Measurements from ENCODE around the gene NUPR2. TPM values are rescaled to one million over a fixed set of nuclear protein-coding genes. Genes with fewer than 3 reads are reported as not detected.
"Not testable (repeated sequence)": the region's sequence is repeated elsewhere in the genome, so short reads cannot be mapped to it uniquely, and the experiment has no call there.

The NUPR2 gene
- total and polyA plus RNA-seq, 7 experiments from 2014 or later = 0.92 to 3.0 (median 1.2) TPM; not detected in 3

DNA sequence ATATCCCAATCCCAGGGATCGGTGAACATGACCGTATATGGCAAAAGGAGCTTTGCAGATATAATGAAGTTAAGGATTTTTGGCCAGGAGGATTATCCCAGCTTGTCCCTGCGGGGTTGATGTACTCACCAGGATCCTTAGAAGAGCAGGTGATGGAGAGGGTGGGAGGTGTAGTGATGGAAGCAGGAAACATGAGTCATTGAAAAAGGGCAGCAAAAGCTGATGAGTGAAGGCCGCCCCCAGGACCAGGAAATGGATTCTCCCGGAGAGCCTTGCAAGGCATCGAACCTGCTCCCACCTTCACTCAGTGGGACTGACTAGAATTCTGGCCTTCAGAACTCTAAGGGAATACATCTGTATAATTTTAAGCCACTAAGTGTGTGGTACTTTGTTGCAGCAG lies 5.2 kb upstream of the NUPR2 start:
- Histone ChIP-seq H3K9me3 (ENCODE audit: control insufficient read depth in 2 of 3, low read length in 3 of 3) (no peaks in the 10 kb centered on the region), H3K36me3 (ENCODE audit: control insufficient read depth in 2 of 3, insufficient read depth in 3 of 3, low read length in 3 of 3) (no peaks in the 10 kb centered on the region), H3K4me3 (ENCODE audit: low read length) (no peak overlapping the region), H3K27me3 (ENCODE audit: control insufficient read depth in 2 of 2, insufficient read depth in 2 of 2, low read length in 2 of 2) (no peaks in the 10 kb centered on the region), H3K27ac (ENCODE audit: low read depth, low read length) (no peak overlapping the region), H3K4me1 (ENCODE audit: control insufficient read depth in 2 of 2, insufficient read depth in 2 of 2, low read length in 2 of 2) (no peaks in the 10 kb centered on the region)
- Mint-ChIP-seq H3K27ac (no peak overlapping the region), H3K4me3 (no peak overlapping the region), H3K27me3 (peaks cover 13 to 27% (median 15%) of the 10 kb centered on the region in 5 donors), H3K4me1 (no peaks in the 10 kb centered on the region), H3K9me3 (no peaks in the 10 kb centered on the region), H3K36me3 (no peaks in the 10 kb centered on the region)
- intact Hi-C loops (cut with micrococcal nuclease) = no loop called here
- CTCF ChIA-PET = no interaction called here
- DNase-seq (no peak), ATAC-seq (no peak)
- POLR2A ChIA-PET = no interaction called here

DNA sequence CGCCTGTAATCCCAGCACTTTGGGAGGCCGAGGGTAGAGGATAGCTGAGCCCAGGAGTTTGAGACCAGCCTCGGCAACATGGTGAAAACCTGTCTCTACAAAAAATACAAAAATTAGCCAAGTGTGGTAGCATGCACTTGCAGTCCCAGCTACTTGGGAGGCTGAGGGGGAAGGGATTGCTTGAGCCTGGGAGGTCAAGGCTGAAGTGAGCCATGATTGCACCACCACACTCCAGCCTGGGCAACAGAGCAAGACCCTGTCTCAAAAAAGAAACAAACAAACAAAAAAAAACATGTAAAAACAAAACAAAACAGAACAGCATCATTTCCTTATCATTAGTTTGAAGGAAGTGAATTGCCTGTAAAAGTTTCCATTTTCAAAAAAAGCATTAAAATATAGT lies 4.0 kb downstream of the NUPR2 start:
- H3K4me3 Mint-ChIP-seq; CTCF ChIA-PET; POLR2A ChIA-PET; H3K4me3 ChIP-seq (ENCODE audit: low read length); H3K9me3 ChIP-seq (ENCODE audit: control insufficient read depth in 2 of 3, low read length in 3 of 3); H3K27ac Mint-ChIP-seq; H3K4me1 Mint-ChIP-seq; H3K27me3 ChIP-seq (ENCODE audit: control insufficient read depth in 2 of 2, insufficient read depth in 2 of 2, low read length in 2 of 2); intact Hi-C loops (cut with micrococcal nuclease); H3K36me3 Mint-ChIP-seq; H3K4me1 ChIP-seq (ENCODE audit: control insufficient read depth in 2 of 2, insufficient read depth in 2 of 2, low read length in 2 of 2); H3K36me3 ChIP-seq (ENCODE audit: control insufficient read depth in 2 of 3, insufficient read depth in 3 of 3, low read length in 3 of 3); H3K9me3 Mint-ChIP-seq; DNase-seq; ATAC-seq; H3K27ac ChIP-seq (ENCODE audit: low read depth, low read length): not testable (repeated sequence)
- peaks cover 6 to 21% (median 10%) of the 10 kb centered on the region in 5 donors for H3K27me3 Mint-ChIP-seq

DNA sequence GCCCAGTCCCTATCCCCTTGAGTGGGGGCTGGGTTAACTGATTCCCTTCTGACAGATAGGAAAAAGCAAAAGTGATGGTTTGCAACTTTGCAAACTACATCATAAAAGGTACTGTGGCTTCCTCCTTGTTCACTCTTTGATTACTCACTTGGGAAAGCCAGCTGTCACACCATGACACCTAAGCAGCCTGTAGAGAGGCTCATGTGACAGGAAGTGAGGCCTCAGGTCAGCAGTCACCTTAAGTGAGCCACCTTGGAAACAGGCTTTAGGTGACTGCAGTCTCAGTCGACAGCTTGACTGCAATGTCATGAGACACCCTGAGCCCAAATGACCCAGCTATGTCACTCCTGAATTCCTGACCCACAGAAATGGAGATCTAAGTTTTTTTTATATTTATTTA lies 5.6 kb downstream of the NUPR2 start:
- Mint-ChIP-seq H3K9me3 (peaks cover 0 to 16% (median 0%) of the 10 kb centered on the region in 11 donors), H3K27ac (no peak overlapping the region), H3K4me1 (peaks cover 14 to 25% (median 19%) of the 10 kb centered on the region in 7 donors), H3K4me3 (no peak overlapping the region), H3K36me3 (peaks cover 0 to 19% (median 6%) of the 10 kb centered on the region in 5 donors), H3K27me3 (peaks cover 0 to 11% (median 0%) of the 10 kb centered on the region in 5 donors)
- no peaks in the 10 kb centered on the region for H3K9me3 ChIP-seq (ENCODE audit: control insufficient read depth in 2 of 3, low read length in 3 of 3)
- ChIA-PET CTCF (no interaction called here), POLR2A (no interaction called here)
- no peak overlapping the region for H3K27ac ChIP-seq (ENCODE audit: low read depth, low read length)
- DNase-seq (no peak), ATAC-seq (no peak)
- peaks cover 0 to 3% (median 0%) of the 10 kb centered on the region in 3 experiments for H3K36me3 ChIP-seq (ENCODE audit: control insufficient read depth in 2 of 3, insufficient read depth in 3 of 3, low read length in 3 of 3)
- H3K27me3 ChIP-seq (ENCODE audit: control insufficient read depth in 2 of 2, insufficient read depth in 2 of 2, low read length in 2 of 2) = no peaks in the 10 kb centered on the region
- no peak overlapping the region for H3K4me3 ChIP-seq (ENCODE audit: low read length)
- intact Hi-C loops (cut with micrococcal nuclease) = no loop called here
- H3K4me1 ChIP-seq (ENCODE audit: control insufficient read depth in 2 of 2, insufficient read depth in 2 of 2, low read length in 2 of 2) = peaks cover 5 to 8% of the 10 kb centered on the region in 2 donors

DNA sequence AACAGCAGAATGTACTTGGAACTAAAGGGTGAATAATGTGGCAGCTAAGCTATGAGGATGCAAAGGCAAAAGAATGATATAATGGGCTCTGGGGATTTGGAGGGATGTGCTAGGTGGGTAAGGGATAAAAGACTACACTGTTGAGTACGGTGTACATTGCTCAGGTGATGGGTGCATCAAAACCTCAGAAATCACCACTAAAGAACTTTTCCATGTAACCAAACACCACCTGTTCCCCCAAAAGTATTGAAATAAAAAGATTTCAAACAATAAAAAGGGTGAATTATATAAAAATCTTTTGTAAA lies 8.3 kb downstream of the NUPR2 start:
- Histone ChIP-seq H3K27me3 (ENCODE audit: control insufficient read depth in 2 of 2, insufficient read depth in 2 of 2, low read length in 2 of 2) (no peaks in the 10 kb centered on the region), H3K36me3 (ENCODE audit: control insufficient read depth in 2 of 3, insufficient read depth in 3 of 3, low read length in 3 of 3) (peaks cover 2 to 17% (median 6%) of the 10 kb centered on the region in 3 experiments), H3K4me3 (ENCODE audit: low read length) (no peak overlapping the region), H3K4me1 (ENCODE audit: control insufficient read depth in 2 of 2, insufficient read depth in 2 of 2, low read length in 2 of 2) (peaks cover 18 to 20% of the 10 kb centered on the region in 2 donors), H3K27ac (ENCODE audit: low read depth, low read length) (no peak overlapping the region), H3K9me3 (ENCODE audit: control insufficient read depth in 2 of 3, low read length in 3 of 3) (no peaks in the 10 kb centered on the region)
- no peak for ATAC-seq
- peak overlapping the region in 9 of 10 donors; percentile 59 to 100 (median 96) for H3K4me3 Mint-ChIP-seq
- peak overlapping the region; percentile 44 to 99 (median 97) for H3K27ac Mint-ChIP-seq
- H3K4me1 Mint-ChIP-seq = peaks cover 19 to 40% (median 33%) of the 10 kb centered on the region in 7 donors
- intact Hi-C loops (cut with micrococcal nuclease) = loop anchor here (2.0 to 5.0 kb wide), 7 partner anchors 33 to 576 kb away; partner anchors contain the start of genes NIPSNAP2 (in 1 of the 2) and VOPP1 (in 1 of the 2)
- H3K36me3 Mint-ChIP-seq = peaks cover 4 to 31% (median 11%) of the 10 kb centered on the region in 5 donors
- ChIA-PET CTCF (no interaction called here), POLR2A (no interaction called here)
- no peak for DNase-seq
- H3K9me3 Mint-ChIP-seq = peaks cover 0 to 16% (median 0%) of the 10 kb centered on the region in 11 donors
- H3K27me3 Mint-ChIP-seq = no peaks in the 10 kb centered on the region

DNA sequence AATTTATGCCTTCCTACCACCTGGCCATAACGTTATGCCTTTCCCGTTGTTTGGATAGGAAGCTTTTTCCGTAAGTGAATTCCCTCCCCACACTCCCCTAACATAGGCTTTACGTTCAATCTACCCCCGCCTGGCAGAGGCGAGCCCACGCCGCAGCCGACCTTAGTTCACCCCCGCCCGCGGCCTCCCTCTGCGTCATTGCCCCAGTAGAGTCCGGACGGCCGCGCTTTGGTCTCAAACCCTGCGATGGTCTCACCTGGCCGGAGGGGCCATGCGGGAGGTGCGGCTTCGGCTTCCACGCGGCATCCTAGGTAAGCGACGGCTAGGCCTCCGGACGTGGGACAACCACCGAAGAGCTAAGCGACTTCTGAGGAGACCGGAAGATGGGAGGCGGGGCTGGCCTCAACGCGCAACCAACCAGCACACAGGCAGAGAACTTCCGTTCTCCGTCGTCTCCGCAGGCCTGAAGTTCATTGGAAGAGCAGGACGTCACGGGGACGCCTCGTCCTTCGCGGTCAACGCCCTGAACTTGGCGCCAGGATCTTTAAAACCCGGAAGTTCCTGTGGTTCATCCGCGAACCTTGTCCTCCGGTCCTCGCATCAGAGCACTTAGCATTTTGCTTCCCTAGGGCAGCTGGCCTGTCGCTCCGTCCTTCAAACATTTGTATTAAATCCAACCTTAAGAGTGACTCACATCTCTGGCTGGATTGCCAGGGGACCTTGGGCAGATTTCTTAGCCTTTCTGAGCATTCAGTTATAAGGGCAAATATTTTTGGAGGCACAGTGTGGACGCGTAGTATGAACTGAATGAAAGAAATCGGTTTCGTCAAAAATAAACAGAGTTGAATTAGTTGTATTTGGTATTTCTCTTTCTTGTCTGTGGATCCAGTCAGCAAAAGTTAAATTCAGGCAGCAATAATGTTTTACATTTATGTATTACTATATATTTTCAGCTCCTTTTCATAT lies 9.8 kb downstream of the NUPR2 start, which contains the start of gene CHCHD2:
CHCHD2 (minus strand) TSS at position 369 of the 966 bp plus-strand sequence; CDS start at position 306, 63 bp downstream.
- POLR2A ChIA-PET = interaction anchor here (0.8 to 2.0 kb wide), 13 partner anchors 9 to 1348 kb away, joined by 3 to 19 read pairs (median 4); partner anchors contain the start of genes CCT6A, LANCL2, NIPSNAP2 and NUPR2
- Histone ChIP-seq H3K27ac (ENCODE audit: low read depth, low read length) (peak within 1 kb of the TSS; percentile 95), H3K9me3 (ENCODE audit: control insufficient read depth in 2 of 3, low read length in 3 of 3) (no peaks in the 10 kb centered on the region), H3K36me3 (ENCODE audit: control insufficient read depth in 2 of 3, insufficient read depth in 3 of 3, low read length in 3 of 3) (peaks cover 5 to 32% (median 20%) of the 10 kb centered on the region in 3 experiments), H3K4me3 (ENCODE audit: low read length) (peak within 1 kb of the TSS; percentile 72), H3K27me3 (ENCODE audit: control insufficient read depth in 2 of 2, insufficient read depth in 2 of 2, low read length in 2 of 2) (no peaks in the 10 kb centered on the region), H3K4me1 (ENCODE audit: control insufficient read depth in 2 of 2, insufficient read depth in 2 of 2, low read length in 2 of 2) (peaks cover 18 to 20% of the 10 kb centered on the region in 2 donors)
- no peaks in the 10 kb centered on the region for H3K27me3 Mint-ChIP-seq
- CTCF ChIA-PET = interaction anchor here (0.6 kb wide), 1 partner anchor 98 kb away, joined by 3 read pairs; no protein-coding TSS in a partner anchor
- intact Hi-C loops (cut with micrococcal nuclease) = loop anchor here (1.0 to 5.0 kb wide), 14 partner anchors 32 to 1347 kb away; partner anchors contain the start of genes CCT6A (in 2 of the 2), MRPS17 (in 2 of the 2), PSPH (in 2 of the 2) and SEC61G (in 2 of the 2)
- DNase-seq (peak; percentile 75 to 96 (median 93)), ATAC-seq (peak; percentile 99)
- H3K4me1 Mint-ChIP-seq = peaks cover 19 to 43% (median 33%) of the 10 kb centered on the region in 7 donors
- peak within 1 kb of the TSS; percentile 97 to 99 (median 98) for H3K27ac Mint-ChIP-seq
- H3K9me3 Mint-ChIP-seq = peaks cover 0 to 16% (median 0%) of the 10 kb centered on the region in 11 donors
- peak within 1 kb of the TSS; percentile 94 to 100 (median 96) for H3K4me3 Mint-ChIP-seq
- peaks cover 4 to 35% (median 11%) of the 10 kb centered on the region in 5 donors for H3K36me3 Mint-ChIP-seq

DNA sequence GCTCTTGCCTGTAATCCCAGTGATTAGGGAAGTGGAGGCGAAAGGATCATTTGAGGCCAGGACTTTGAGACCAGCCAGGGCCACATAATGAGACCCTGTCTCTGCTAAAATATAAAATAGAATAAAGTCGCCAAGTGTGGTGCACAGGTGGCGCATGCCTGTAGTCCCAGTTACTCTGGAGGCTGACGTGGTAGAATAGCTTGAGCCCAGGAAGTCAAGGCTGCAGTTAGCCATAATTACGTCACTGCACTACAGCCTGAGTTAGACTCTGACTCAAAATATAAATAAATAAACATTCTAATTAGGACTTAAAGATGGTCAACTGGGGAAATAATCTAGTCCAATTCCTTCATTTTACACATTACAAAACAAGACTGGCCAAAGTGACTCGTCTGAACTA lies 10.7 kb downstream of the NUPR2 start:
- peaks cover 8 to 41% (median 28%) of the 10 kb centered on the region in 3 experiments for H3K36me3 ChIP-seq (ENCODE audit: control insufficient read depth in 2 of 3, insufficient read depth in 3 of 3, low read length in 3 of 3)
- Mint-ChIP-seq H3K9me3 (peaks cover 0 to 16% (median 0%) of the 10 kb centered on the region in 11 donors), H3K4me1 (peaks cover 19 to 43% (median 33%) of the 10 kb centered on the region in 7 donors), H3K4me3 (peak overlapping the region; percentile 94 to 100 (median 96)), H3K27me3 (no peaks in the 10 kb centered on the region), H3K27ac (peak overlapping the region; percentile 97 to 99 (median 98)), H3K36me3 (peaks cover 4 to 42% (median 20%) of the 10 kb centered on the region in 5 donors)
- intact Hi-C loops (cut with micrococcal nuclease) = loop anchor here in 1 of 2 donors (5.0 kb wide), 3 partner anchors 102 to 573 kb away; partner anchors contain the start of gene VOPP1
- ChIA-PET POLR2A (interaction anchor here (0.8 to 2.0 kb wide), 9 partner anchors 10 to 1347 kb away, joined by 3 to 19 read pairs (median 5); partner anchors contain the start of genes CCT6A, LANCL2, NUPR2 and PHKG1), CTCF (interaction anchor here (0.6 kb wide), 1 partner anchor 99 kb away, joined by 3 read pairs; no protein-coding TSS in a partner anchor)
- ATAC-seq = no peak
- H3K9me3 ChIP-seq (ENCODE audit: control insufficient read depth in 2 of 3, low read length in 3 of 3) = no peaks in the 10 kb centered on the region
- H3K27ac ChIP-seq (ENCODE audit: low read depth, low read length) = peak overlapping the region; percentile 95
- H3K4me1 ChIP-seq (ENCODE audit: control insufficient read depth in 2 of 2, insufficient read depth in 2 of 2, low read length in 2 of 2) = peaks cover 18 to 20% of the 10 kb centered on the region in 2 donors
- peak overlapping the region; percentile 72 for H3K4me3 ChIP-seq (ENCODE audit: low read length)
- DNase-seq = peak in 6 of 9 donors; percentile 7 to 59 (median 34)
- no peaks in the 10 kb centered on the region for H3K27me3 ChIP-seq (ENCODE audit: control insufficient read depth in 2 of 2, insufficient read depth in 2 of 2, low read length in 2 of 2)
